Measurements from ENCODE around the gene RAB11B.
"Not testable (repeated sequence)": the region's sequence is repeated elsewhere in the genome, so short reads cannot be mapped to it uniquely, and the experiment has no call there.

RAB11B gene

GRCh38 chr19:8371011-8371804 lies 19.0 kb upstream of the RAB11B start:
- no peak for DNase-seq

- DNase-seq, result no peak
Observed at GRCh38 chr19:8373867-8374813, 16.0 kb upstream of the RAB11B start.

GRCh38 chr19:8375766-8376165 lies 14.4 kb upstream of the RAB11B start:
- not testable (repeated sequence) for DNase-seq

GRCh38 chr19:8376373-8376974 lies 13.7 kb upstream of the RAB11B start:
- DNase-seq, result not testable (repeated sequence)

- DNase-seq, result no peak
Observed at GRCh38 chr19:8377598-8377997, 12.6 kb upstream of the RAB11B start.

GRCh38 chr19:8379156-8379891 lies 10.8 kb upstream of the RAB11B start:
- DNase-seq, result not testable (repeated sequence)

GRCh38 chr19:8384569-8384968 lies 5.6 kb upstream of the RAB11B start:
- not testable (repeated sequence) for DNase-seq

GRCh38 chr19:8385103-8385502 lies 5.1 kb upstream of the RAB11B start:
- not testable (repeated sequence) for DNase-seq

GRCh38 chr19:8385566-8385965 lies 4.6 kb upstream of the RAB11B start:
- DNase-seq, result not testable (repeated sequence)

GRCh38 chr19:8386419-8386818 lies 3.7 kb upstream of the RAB11B start:
- not testable (repeated sequence) for DNase-seq

- DNase-seq, result no peak
Observed at GRCh38 chr19:8386990-8387389, 3.2 kb upstream of the RAB11B start.

GRCh38 chr19:8387688-8388611 lies 2.2 kb upstream of the RAB11B start:
- peak; percentile 59 to 75 for DNase-seq

- no peak for DNase-seq
Observed at GRCh38 chr19:8388612-8388958, 1.6 kb upstream of the RAB11B start.

- peak; percentile 71 to 76 for DNase-seq
Observed at GRCh38 chr19:8390617-8390981, 439 bp downstream of the RAB11B start.

GRCh38 chr19:8391198-8392016 lies 1.2 kb downstream of the RAB11B start:
- DNase-seq, result peak in 1 of 2 experiments; percentile 29

GRCh38 chr19:8392017-8392591 lies 1.9 kb downstream of the RAB11B start:
- DNase-seq, result peak in 1 of 2 experiments; percentile 28

- no peak for DNase-seq
Observed at GRCh38 chr19:8393192-8393870, 3.2 kb downstream of the RAB11B start.

- DNase-seq, result no peak
Observed at GRCh38 chr19:8393871-8394250, 3.7 kb downstream of the RAB11B start.

- DNase-seq, result no peak
Observed at GRCh38 chr19:8395621-8396082, 5.5 kb downstream of the RAB11B start.

GRCh38 chr19:8396185-8396562 lies 6.0 kb downstream of the RAB11B start:
- DNase-seq, result no peak
